Endothelial cell of umbilical vein (primary cell): ENCODE measurements around the gene KIAA0232. TPM values are rescaled to one million over a fixed set of nuclear protein-coding genes. Genes with fewer than 3 reads are reported as not detected.

Experiments used
- BruUV-seq: library from RNA; stranded (reverse); fragments of 400-500 nt; replicated peaks from 2 replicates; lab custom pipeline; 2021; lab: Mats Ljungman, UMichigan
- CTCF ChIA-PET: fragments of 300-600, 350-600 bp; sonication (Branson Sonifier 250); formaldehyde crosslinking; loops from one replicate; lab custom pipeline; 2021; ENCODE audit warnings: antibody characterized with exemption, inconsistent platforms; lab: Charles Lee
- POLR2A ChIA-PET: fragments of 300-600, 350-600 bp; sonication (Branson Sonifier 250); formaldehyde crosslinking; loops from one replicate; lab custom pipeline; 2021; ENCODE audit warnings: antibody characterized with exemption, inconsistent platforms; lab: Charles Lee
- DNase-seq: peaks from one replicate; pipeline ENCODE4 v3.0.0-alpha.2; 2011; ENCODE audit warnings: low read depth, low spot score
- FAIRE-seq: peaks from 2 replicates; lab custom pipeline; 2011; peaks lifted over from hg19 to GRCh38; lab: Jason Lieb, UNC
- H2AFZ ChIP-seq: 2 replicates; pipeline ENCODE4 v1.6.0; 2012; ENCODE audit warnings: low read depth, low read length, control low read depth, inconsistent platforms
- H3K27ac ChIP-seq: 2 replicates; pipeline ENCODE4 v1.5.1; 2011; ENCODE audit warnings: low read depth, mild to moderate bottlenecking, control low read depth, low read length, moderate library complexity; ENCODE audit not compliant: insufficient read depth
- H3K27me3 ChIP-seq, 2 experiments: 2 replicates each; pipeline versions ENCODE4 v1.6.0 to v1.6.1; 2011; ENCODE audit warnings: low read length in 2 of 2, mixed read lengths in 1 of 2; ENCODE audit not compliant: control insufficient read depth in 2 of 2, insufficient read depth in 2 of 2
- H3K36me3 ChIP-seq, 2 experiments: 2 replicates in 1 of 2; 3 replicates in 1 of 2; pipeline ENCODE4 v1.5.1; 2011; ENCODE audit warnings: low read length in 2 of 2, mild to moderate bottlenecking in 1 of 2, moderate library complexity in 1 of 2; ENCODE audit not compliant: control insufficient read depth in 2 of 2, insufficient read depth in 2 of 2; ENCODE audit errors: extremely low read depth in 1 of 2
- H3K4me1 ChIP-seq: 3 replicates; pipeline ENCODE4 v1.5.1; 2011; ENCODE audit warnings: mild to moderate bottlenecking, low read length; ENCODE audit not compliant: control insufficient read depth, insufficient read depth; ENCODE audit errors: extremely low read depth
- H3K4me2 ChIP-seq: 2 replicates; pipeline ENCODE4 v1.6.1; 2011; ENCODE audit warnings: low read length, control low read depth, mixed read lengths; ENCODE audit not compliant: insufficient read depth
- H3K4me3 ChIP-seq, 3 experiments: fragments of 200-600 bp in 1 of 3; sonication (generic), shearing (Covaris generic) in 1 of 3; replicated peaks in 1 of 3; 2 replicates each; pipeline ENCODE4 v1.5.1; 2011 to 2016; ENCODE audit warnings: control low read depth in 3 of 3, low read length in 3 of 3, mild to moderate bottlenecking in 2 of 3, inconsistent platforms in 1 of 3, low read depth in 1 of 3, moderate library complexity in 1 of 3; ENCODE audit not compliant: insufficient read depth in 1 of 3
- H3K79me2 ChIP-seq: 2 replicates; pipeline ENCODE4 v1.6.0; 2012; ENCODE audit warnings: low read length, inconsistent platforms; ENCODE audit not compliant: control insufficient read depth, insufficient read depth
- H3K9ac ChIP-seq: replicated peaks from 2 replicates; pipeline ENCODE3; 2011; ENCODE audit warnings: low read length, control low read depth; ENCODE audit not compliant: insufficient read depth; ENCODE audit errors: extremely low read depth
- H3K9me1 ChIP-seq: replicated peaks from 3 replicates; pipeline ENCODE4 v1.6.0; 2011; ENCODE audit warnings: mild to moderate bottlenecking, low read length; ENCODE audit not compliant: control insufficient read depth, insufficient read depth; ENCODE audit errors: extremely low read depth
- H3K9me3 ChIP-seq: replicated peaks from 2 replicates; pipeline ENCODE4 v1.5.1; 2012; ENCODE audit warnings: low read length, inconsistent platforms; ENCODE audit not compliant: control insufficient read depth, insufficient read depth
- H4K20me1 ChIP-seq: replicated peaks from 2 replicates; pipeline ENCODE3; 2011; ENCODE audit warnings: mild to moderate bottlenecking, low read length; ENCODE audit not compliant: control insufficient read depth, insufficient read depth; ENCODE audit errors: extremely low read depth
- EZH2 ChIP-seq: IDR thresholded peaks from 2 replicates; pipeline ENCODE4 v1.6.1; 2012; ENCODE audit warnings: borderline replicate concordance, low read depth, mild to moderate bottlenecking, moderate library complexity, low read length, inconsistent platforms; ENCODE audit not compliant: severe bottlenecking
- FOS ChIP-seq: IDR thresholded peaks from 2 replicates; pipeline ENCODE4 v1.6.1; 2011; ENCODE audit warnings: mild to moderate bottlenecking, low read length, moderate library complexity, borderline replicate concordance; ENCODE audit not compliant: insufficient read depth
- GATA2 ChIP-seq: IDR thresholded peaks from 2 replicates; pipeline ENCODE4 v1.7.0; 2011; ENCODE audit warnings: low read depth, mild to moderate bottlenecking, moderate library complexity, mixed read lengths, low read length; ENCODE audit not compliant: insufficient read length, insufficient read depth
- JUN ChIP-seq: IDR thresholded peaks from 2 replicates; pipeline ENCODE4 v1.6.1; 2011; ENCODE audit warnings: borderline replicate concordance, low read depth; ENCODE audit not compliant: insufficient read length, insufficient read depth
- MYC ChIP-seq: IDR thresholded peaks from one replicate; pipeline ENCODE4 v1.6.1; 2011; ENCODE audit warnings: mild to moderate bottlenecking, low read depth, low read length
- POLR2A ChIP-seq: IDR thresholded peaks from 2 replicates; pipeline ENCODE4 v1.6.1; 2012; ENCODE audit warnings: low read depth, mild to moderate bottlenecking, control low read depth, low read length
- POLR2AphosphoS5 ChIP-seq: IDR thresholded peaks from 2 replicates; pipeline ENCODE4 v1.6.1; 2012; ENCODE audit warnings: low read depth, mild to moderate bottlenecking, control low read depth, low read length, moderate library complexity; ENCODE audit not compliant: insufficient read depth
- dilution Hi-C: fragments of 300-500 bp; cut with MboI; formaldehyde crosslinking; loops from one replicate; pipeline ENCODE4 v1.15.0; 2019; ENCODE audit warnings: low sequenced_read_pairs; ENCODE audit not compliant: extremely low pct_ligation_motif_present
- intact Hi-C: fragments of 100-400 bp; cut with micrococcal nuclease; formaldehyde crosslinking; loops from one replicate; pipeline ENCODE4 v1.10.0; 2022
- polyA plus RNA-seq, 4 experiments: library from polyadenylated mRNA; depleted of rRNA in 3 of 4; stranded (reverse) in 3 of 4; unstranded in 1 of 4; fragments of >200 nt; gene quantifications; 2 replicates each; pipeline versions ENCODE4 v1.2.1 to v1.2.3, GENCODE V29; 2011 to 2012; ENCODE audit warnings: missing spikeins in 1 of 4
- total RNA-seq: library from RNA; stranded (reverse); gene quantifications from 2 replicates; pipeline ENCODE4 v1.2.3, GENCODE V29; 2021
- TF ChIP-seq, protein P1 (sequence below), 2 donors: IDR thresholded peaks; 1 replicate in 1 of 2; 2 replicates in 1 of 2; pipeline ENCODE4 v1.5.1; 2011; ENCODE audit warnings: low read length in 2 of 2, mild to moderate bottlenecking in 2 of 2, moderate library complexity in 2 of 2, control low read depth in 1 of 2, inconsistent platforms in 1 of 2, low read depth in 1 of 2; ENCODE audit not compliant: insufficient read depth in 1 of 2; ENCODE audit errors: extremely low read depth in 1 of 2
- TF ChIP-seq, protein P2 (sequence below): IDR thresholded peaks from 2 replicates; pipeline ENCODE4 v1.6.1; 2011; ENCODE audit not compliant: insufficient read depth, insufficient read length

KIAA0232 gene
- total and polyA plus RNA-seq, 2 donors (not counting 3 experiments of a cell fraction or from before 2014, with no cell fraction given), result 5.3 to 18.4 TPM

DNA sequence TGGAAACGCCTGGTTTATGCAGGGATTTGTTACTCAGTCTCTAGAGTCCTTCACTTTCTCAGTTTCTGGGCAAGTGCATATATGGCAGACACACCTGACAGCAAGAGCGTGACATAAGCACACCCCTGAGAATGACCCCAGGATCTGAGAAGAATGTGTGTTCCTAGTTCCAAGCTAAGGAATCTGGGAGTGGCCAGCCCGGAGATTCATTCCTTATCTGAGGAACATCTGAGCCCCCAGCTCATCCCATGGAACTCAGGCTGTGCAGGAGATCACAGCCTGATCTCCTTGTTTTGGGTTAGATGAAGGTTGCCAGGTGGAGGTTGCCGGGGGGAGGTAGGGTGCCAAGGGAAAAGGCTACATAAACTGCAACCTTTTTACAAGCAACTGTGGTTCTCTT lies 23.8 kb upstream of the KIAA0232 start:
- no peaks in the 10 kb centered on the region for H3K79me2 ChIP-seq
- POLR2A ChIA-PET, result no interaction called here
- no peak overlapping the region for H3K4me3 ChIP-seq
- CTCF ChIA-PET, result interaction anchor here (1.3 to 3.1 kb wide), 2 partner anchors 15 to 115 kb away, joined by 3 to 12 read pairs; no protein-coding TSS in a partner anchor
- no peak for TF ChIP-seq FOS
- no peak for TF ChIP-seq EZH2
- no peak for TF ChIP-seq GATA2
- TF ChIP-seq, protein P1, sequence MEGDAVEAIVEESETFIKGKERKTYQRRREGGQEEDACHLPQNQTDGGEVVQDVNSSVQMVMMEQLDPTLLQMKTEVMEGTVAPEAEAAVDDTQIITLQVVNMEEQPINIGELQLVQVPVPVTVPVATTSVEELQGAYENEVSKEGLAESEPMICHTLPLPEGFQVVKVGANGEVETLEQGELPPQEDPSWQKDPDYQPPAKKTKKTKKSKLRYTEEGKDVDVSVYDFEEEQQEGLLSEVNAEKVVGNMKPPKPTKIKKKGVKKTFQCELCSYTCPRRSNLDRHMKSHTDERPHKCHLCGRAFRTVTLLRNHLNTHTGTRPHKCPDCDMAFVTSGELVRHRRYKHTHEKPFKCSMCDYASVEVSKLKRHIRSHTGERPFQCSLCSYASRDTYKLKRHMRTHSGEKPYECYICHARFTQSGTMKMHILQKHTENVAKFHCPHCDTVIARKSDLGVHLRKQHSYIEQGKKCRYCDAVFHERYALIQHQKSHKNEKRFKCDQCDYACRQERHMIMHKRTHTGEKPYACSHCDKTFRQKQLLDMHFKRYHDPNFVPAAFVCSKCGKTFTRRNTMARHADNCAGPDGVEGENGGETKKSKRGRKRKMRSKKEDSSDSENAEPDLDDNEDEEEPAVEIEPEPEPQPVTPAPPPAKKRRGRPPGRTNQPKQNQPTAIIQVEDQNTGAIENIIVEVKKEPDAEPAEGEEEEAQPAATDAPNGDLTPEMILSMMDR (IDR thresholded peaks at IDR 0.05; ENCODE audit: extremely low read depth in 1 of 2, insufficient read depth in 1 of 2, low read depth in 1 of 2, low read length in 2 of 2), result no peak
- no peak for TF ChIP-seq JUN
- TF ChIP-seq POLR2AphosphoS5, result no peak
- no peak for TF ChIP-seq POLR2A
- no peak for TF ChIP-seq MYC
- TF ChIP-seq, protein P2, sequence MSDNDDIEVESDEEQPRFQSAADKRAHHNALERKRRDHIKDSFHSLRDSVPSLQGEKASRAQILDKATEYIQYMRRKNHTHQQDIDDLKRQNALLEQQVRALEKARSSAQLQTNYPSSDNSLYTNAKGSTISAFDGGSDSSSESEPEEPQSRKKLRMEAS, result no peak
- no peaks in the 10 kb centered on the region for H4K20me1 ChIP-seq
- no peaks in the 10 kb centered on the region for H3K27me3 ChIP-seq
- H3K9me3 ChIP-seq, result no peaks in the 10 kb centered on the region
- no peak overlapping the region for H3K9ac ChIP-seq
- DNase-seq, result no peak
- H3K4me2 ChIP-seq, result no peak overlapping the region
- H3K4me1 ChIP-seq, result no peaks in the 10 kb centered on the region
- dilution Hi-C loops, result no loop called here
- BruUV-seq, result no TSS peak
- no peak overlapping the region for H2AFZ ChIP-seq
- intact Hi-C loops, result no loop called here
- H3K36me3 ChIP-seq, result no peaks in the 10 kb centered on the region
- no peak overlapping the region for H3K27ac ChIP-seq
- H3K9me1 ChIP-seq, result no peaks in the 10 kb centered on the region
- no peak for FAIRE-seq
